Progenitor cell of endocrine pancreas (in vitro differentiated cells): ENCODE results near the gene ARL6IP6. TPM values are rescaled to one million over a fixed set of nuclear protein-coding genes. Genes with fewer than 3 reads are reported as not detected.
"Not testable (repeated sequence)": the region's sequence is repeated elsewhere in the genome, so short reads cannot be mapped to it uniquely, and the experiment has no call there.

Source experiments
- DNase-seq: peaks from one replicate; pipeline ENCODE4 v3.0.0; 2021; ENCODE audit warnings: low spot score; ENCODE audit not compliant: unreplicated experiment
- H3K27ac Mint-ChIP-seq: 2 replicates; pipeline ENCODE4 v1.8.0; 2021; ENCODE audit warnings: mild to moderate bottlenecking, moderate library complexity, mixed read lengths
- H3K27me3 Mint-ChIP-seq: 2 replicates; pipeline ENCODE4 v1.8.0; 2021; ENCODE audit warnings: mixed read lengths
- H3K36me3 Mint-ChIP-seq: 2 replicates; pipeline ENCODE4 v1.8.0; 2022; ENCODE audit warnings: mixed read lengths; ENCODE audit not compliant: insufficient read depth
- H3K4me1 Mint-ChIP-seq: 2 replicates; pipeline ENCODE4 v1.8.0; 2021; ENCODE audit warnings: low read depth, mixed read lengths
- H3K4me3 Mint-ChIP-seq: 2 replicates; pipeline ENCODE4 v1.8.0; 2021; ENCODE audit warnings: low read depth, mild to moderate bottlenecking, moderate library complexity, mixed read lengths
- H3K9me3 Mint-ChIP-seq: 2 replicates; pipeline ENCODE4 v1.8.0; 2021; ENCODE audit warnings: low read depth, mixed read lengths
- total RNA-seq: library from RNA; stranded (reverse); gene quantifications from 2 replicates; pipeline ENCODE4 v1.2.1, GENCODE V29; 2021
- TF ChIP-seq, protein P1 (sequence below): fragments of 200-600 bp; sonication (generic); IDR thresholded peaks from one replicate; pipeline ENCODE4 v1.5.0; 2021; ENCODE audit warnings: antibody characterized with exemption, mild to moderate bottlenecking; ENCODE audit not compliant: unreplicated experiment

ARL6IP6 gene
- total RNA-seq, 1 donor from 2014 or later, result 34.6 TPM

DNA sequence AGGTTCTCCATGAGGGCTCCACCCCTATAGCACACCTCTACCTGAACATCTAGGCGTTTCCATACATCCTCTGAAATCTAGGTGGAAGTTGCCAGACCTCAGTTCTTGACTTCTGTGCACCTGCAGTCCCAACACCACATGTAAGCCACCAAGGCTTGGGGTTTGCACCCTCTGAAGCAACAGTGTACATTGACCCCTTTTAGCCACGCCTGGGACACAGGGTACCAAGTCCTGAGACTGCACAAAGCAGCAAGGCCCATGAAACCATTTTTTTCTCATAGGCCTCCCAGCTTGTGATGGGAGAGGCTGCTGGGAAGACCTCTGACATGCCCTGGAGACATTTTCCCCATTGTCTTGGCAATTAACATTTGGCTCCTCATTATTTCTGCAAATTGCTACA is 20.0 kb downstream of the ARL6IP6 start:
- H3K4me3 Mint-ChIP-seq, result no peak overlapping the region
- TF ChIP-seq, protein P1, sequence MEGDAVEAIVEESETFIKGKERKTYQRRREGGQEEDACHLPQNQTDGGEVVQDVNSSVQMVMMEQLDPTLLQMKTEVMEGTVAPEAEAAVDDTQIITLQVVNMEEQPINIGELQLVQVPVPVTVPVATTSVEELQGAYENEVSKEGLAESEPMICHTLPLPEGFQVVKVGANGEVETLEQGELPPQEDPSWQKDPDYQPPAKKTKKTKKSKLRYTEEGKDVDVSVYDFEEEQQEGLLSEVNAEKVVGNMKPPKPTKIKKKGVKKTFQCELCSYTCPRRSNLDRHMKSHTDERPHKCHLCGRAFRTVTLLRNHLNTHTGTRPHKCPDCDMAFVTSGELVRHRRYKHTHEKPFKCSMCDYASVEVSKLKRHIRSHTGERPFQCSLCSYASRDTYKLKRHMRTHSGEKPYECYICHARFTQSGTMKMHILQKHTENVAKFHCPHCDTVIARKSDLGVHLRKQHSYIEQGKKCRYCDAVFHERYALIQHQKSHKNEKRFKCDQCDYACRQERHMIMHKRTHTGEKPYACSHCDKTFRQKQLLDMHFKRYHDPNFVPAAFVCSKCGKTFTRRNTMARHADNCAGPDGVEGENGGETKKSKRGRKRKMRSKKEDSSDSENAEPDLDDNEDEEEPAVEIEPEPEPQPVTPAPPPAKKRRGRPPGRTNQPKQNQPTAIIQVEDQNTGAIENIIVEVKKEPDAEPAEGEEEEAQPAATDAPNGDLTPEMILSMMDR, result no peak
- no peaks in the 10 kb centered on the region for H3K27me3 Mint-ChIP-seq
- H3K4me1 Mint-ChIP-seq, result no peaks in the 10 kb centered on the region
- no peak for DNase-seq
- H3K27ac Mint-ChIP-seq, result no peak overlapping the region
- H3K36me3 Mint-ChIP-seq, result peaks cover 36% of the 10 kb centered on the region
- peaks cover 7% of the 10 kb centered on the region for H3K9me3 Mint-ChIP-seq

DNA sequence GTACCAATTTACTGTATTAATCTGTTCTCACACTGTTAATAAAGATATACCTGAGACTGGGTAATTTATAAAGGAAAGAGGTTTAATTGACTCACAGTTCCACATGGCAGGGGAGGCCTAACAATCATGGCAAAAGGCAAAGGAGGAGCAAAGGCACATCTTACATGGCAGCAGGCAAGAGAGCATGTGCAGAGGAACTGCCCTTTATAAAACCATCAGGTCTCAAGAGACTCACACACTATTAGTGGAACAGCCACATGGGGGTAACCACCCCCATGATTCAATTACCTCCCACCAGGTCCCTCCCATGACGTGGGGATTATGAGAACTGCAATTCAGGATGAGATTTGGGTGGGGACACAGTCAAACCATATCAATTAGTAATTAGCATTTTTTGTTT is 21.3 kb downstream of the ARL6IP6 start:
- not testable (repeated sequence) for H3K27ac Mint-ChIP-seq, H3K9me3 Mint-ChIP-seq, DNase-seq, H3K4me1 Mint-ChIP-seq, H3K4me3 Mint-ChIP-seq, H3K27me3 Mint-ChIP-seq
- H3K36me3 Mint-ChIP-seq, result peaks cover 36% of the 10 kb centered on the region

- Mint-ChIP-seq H3K27me3 (no peaks in the 10 kb centered on the region), H3K4me1 (no peaks in the 10 kb centered on the region), H3K4me3 (no peak overlapping the region), H3K9me3 (peaks cover 7% of the 10 kb centered on the region), H3K36me3 (peaks cover 31% of the 10 kb centered on the region), H3K27ac (no peak overlapping the region)
- TF ChIP-seq, protein P1, result peak; percentile 81
- DNase-seq, result no peak
Measured at GRCh38 chr2:152740743-152741328, 22.4 kb downstream of the ARL6IP6 start.

DNA sequence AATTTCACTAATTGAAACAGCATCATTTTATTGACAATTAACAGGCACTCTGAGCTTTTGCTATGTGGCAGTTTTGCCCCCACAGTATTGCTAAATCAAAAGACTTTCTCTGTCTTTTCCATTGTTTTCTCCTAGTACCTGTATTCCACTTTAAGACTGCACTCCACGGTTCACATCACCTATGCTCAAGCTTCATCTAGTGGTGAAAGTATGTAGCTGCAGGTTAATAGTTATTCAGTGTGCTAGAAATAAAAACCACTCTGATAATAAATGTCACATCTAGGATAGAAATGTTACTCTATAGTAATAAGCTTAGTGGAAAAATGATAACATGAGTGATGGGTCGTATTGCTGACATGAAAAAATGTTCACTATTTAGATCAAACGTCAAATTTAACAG is 24.6 kb downstream of the ARL6IP6 start:
- H3K4me3 Mint-ChIP-seq, result no peak overlapping the region
- no peaks in the 10 kb centered on the region for H3K27me3 Mint-ChIP-seq
- H3K36me3 Mint-ChIP-seq, result peaks cover 19% of the 10 kb centered on the region
- TF ChIP-seq, protein P1, result peak; percentile 58
- H3K27ac Mint-ChIP-seq, result no peak overlapping the region
- H3K4me1 Mint-ChIP-seq, result no peaks in the 10 kb centered on the region
- H3K9me3 Mint-ChIP-seq, result peaks cover 7% of the 10 kb centered on the region
- DNase-seq, result no peak

GRCh38 chr2:152747751-152748150 is 29.3 kb downstream of the ARL6IP6 start:
- H3K4me3 Mint-ChIP-seq, H3K4me1 Mint-ChIP-seq: not testable (repeated sequence)

GRCh38 chr2:152755029-152755428 is 36.6 kb downstream of the ARL6IP6 start:
- Mint-ChIP-seq H3K27ac (no peak overlapping the region), H3K4me1 (no peaks in the 10 kb centered on the region), H3K9me3 (no peaks in the 10 kb centered on the region), H3K36me3 (peaks cover 26% of the 10 kb centered on the region), H3K4me3 (no peak overlapping the region), H3K27me3 (no peaks in the 10 kb centered on the region)
- TF ChIP-seq, protein P1, result peak; percentile 63
- DNase-seq, result no peak

More at GRCh38 chr2:152747751-152748150, 29.3 kb downstream of the ARL6IP6 start:
- H3K27ac Mint-ChIP-seq, H3K9me3 Mint-ChIP-seq, H3K27me3 Mint-ChIP-seq, DNase-seq: not testable (repeated sequence)
- H3K36me3 Mint-ChIP-seq, result peaks cover 13% of the 10 kb centered on the region
